GM12891 (cell line): ENCODE results near the gene IL22RA2.
A peak's percentile ranks its signal among the peaks of the same experiment; 100 is the strongest.

ENCODE experiments used
- DNase-seq: peaks from one replicate; pipeline ENCODE4 v3.0.0; 2011; ENCODE audit warnings: low spot score; ENCODE audit not compliant: insufficient read length
- FAIRE-seq: peaks from 2 replicates; lab custom pipeline; 2011; peaks lifted over from hg19 to GRCh38; lab: Jason Lieb, UNC
- PAX5 ChIP-seq: IDR thresholded peaks from 2 replicates; pipeline ENCODE4 v1.6.1; 2011; ENCODE audit warnings: low read length, moderate library complexity, mild to moderate bottlenecking; ENCODE audit not compliant: insufficient read depth, severe bottlenecking
- POLR2A ChIP-seq: IDR thresholded peaks from 2 replicates; pipeline ENCODE4 v1.6.1; 2011; ENCODE audit warnings: low read depth, low read length, control low read depth
- POLR2AphosphoS5 ChIP-seq: IDR thresholded peaks from 2 replicates; pipeline ENCODE4 v1.6.1; 2011; ENCODE audit warnings: low read depth, low read length, control low read depth
- POU2F2 ChIP-seq: IDR thresholded peaks from 2 replicates; pipeline ENCODE4 v1.6.1; 2011; ENCODE audit warnings: low read depth, mild to moderate bottlenecking, control low read depth, low read length, moderate library complexity
- SPI1 ChIP-seq: IDR thresholded peaks from 2 replicates; pipeline ENCODE4 v1.6.1; 2011; ENCODE audit warnings: low read depth, low read length, control low read depth
- TAF1 ChIP-seq: IDR thresholded peaks from 2 replicates; pipeline ENCODE4 v1.6.1; 2011; ENCODE audit warnings: low read depth, low read length, control low read depth

Gene IL22RA2

GRCh38 chr6:137102050-137102848 is 71.2 kb downstream of the IL22RA2 start:
- TF ChIP-seq POLR2AphosphoS5 (no peak), POLR2A (no peak), TAF1 (no peak), POU2F2 (peak; percentile 89), SPI1 (peak; percentile 66), PAX5 (no peak)
- FAIRE-seq: no peak
- no peak for DNase-seq

GRCh38 chr6:137099689-137100403 is 73.6 kb downstream of the IL22RA2 start:
- TF ChIP-seq POLR2AphosphoS5: no peak
- no peak for TF ChIP-seq PAX5
- TF ChIP-seq POLR2A: no peak
- FAIRE-seq (peak; percentile 60), DNase-seq (no peak)

- FAIRE-seq (no peak), DNase-seq (no peak)
- no peak for TF ChIP-seq POU2F2
- TF ChIP-seq POLR2AphosphoS5: no peak
- TF ChIP-seq TAF1: no peak
- TF ChIP-seq POLR2A: no peak
- no peak for TF ChIP-seq SPI1
- TF ChIP-seq PAX5: no peak
Observed at GRCh38 chr6:137097526-137097925, 75.9 kb downstream of the IL22RA2 start.

- FAIRE-seq: peak; percentile 90
- no peak for TF ChIP-seq POLR2AphosphoS5
- no peak for TF ChIP-seq PAX5
- no peak for TF ChIP-seq POU2F2
- no peak for TF ChIP-seq POLR2A
- TF ChIP-seq TAF1: no peak
- TF ChIP-seq SPI1: no peak
- DNase-seq: no peak
Observed at GRCh38 chr6:137097057-137097456, 76.4 kb downstream of the IL22RA2 start.

GRCh38 chr6:137095651-137096238 is 77.7 kb downstream of the IL22RA2 start:
- DNase-seq: no peak
- TF ChIP-seq POLR2A (0 out of 2 replicates have a peak, but pooled peaks have one; percentile 51), SPI1 (peak; percentile 96), POU2F2 (peak; percentile 77; the same call in 1 of the 2 replicates), POLR2AphosphoS5 (no peak), PAX5 (no peak)

GRCh38 chr6:137095093-137095492 is 78.4 kb downstream of the IL22RA2 start:
- TF ChIP-seq SPI1: no peak
- peak; percentile 20; the same call in 1 of the 2 replicates for TF ChIP-seq POU2F2
- FAIRE-seq (no peak), DNase-seq (no peak)

More at GRCh38 chr6:137095651-137096238, 77.7 kb downstream of the IL22RA2 start:
- FAIRE-seq: peak; percentile 98

- FAIRE-seq (no peak), DNase-seq (no peak)
- no peak for TF ChIP-seq TAF1
- no peak for TF ChIP-seq SPI1
- no peak for TF ChIP-seq POU2F2
- no peak for TF ChIP-seq POLR2AphosphoS5
- TF ChIP-seq PAX5: no peak
- no peak for TF ChIP-seq POLR2A
Observed at GRCh38 chr6:137094411-137095008, 78.9 kb downstream of the IL22RA2 start.
